ENCODE results near the gene MEOX2. TPM values are rescaled to one million over a fixed set of nuclear protein-coding genes. Genes with fewer than 3 reads are reported as not detected.

Gene MEOX2
- total RNA-seq, 4 donors from 2014 or later = 0.80 to 3.3 (median 1.3) TPM; not detected in 1

DNA sequence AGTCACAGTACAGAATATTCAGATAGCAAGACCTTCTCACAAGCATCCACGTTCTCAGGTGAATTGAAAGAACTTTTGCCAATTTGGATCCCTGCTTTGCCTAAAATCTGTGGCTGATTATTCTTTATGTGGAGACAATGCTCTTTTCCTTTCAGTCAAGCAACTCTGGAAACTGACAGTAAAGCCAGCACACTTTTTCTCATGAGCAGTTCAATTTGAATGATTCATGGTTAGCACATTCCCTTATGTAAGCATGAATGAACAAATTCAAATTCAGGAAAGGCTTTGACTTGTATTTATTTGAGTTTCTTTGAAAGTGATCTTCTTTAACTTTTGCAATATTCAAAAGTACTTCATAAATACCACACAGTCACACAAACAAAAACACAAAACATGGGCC lies 57.6 kb downstream of the MEOX2 start:
- no peak overlapping the region for H3K27ac ChIP-seq
- no peaks in the 10 kb centered on the region for H3K4me1 ChIP-seq
- DNase-seq = no peak
- no peaks in the 10 kb centered on the region for H3K27me3 ChIP-seq
- H3K4me3 ChIP-seq = no peak overlapping the region
- H3K36me3 ChIP-seq = no peaks in the 10 kb centered on the region
- no peaks in the 10 kb centered on the region for H3K9me3 ChIP-seq
- TF ChIP-seq CTCF (IDR thresholded peaks at IDR 0.05) (no peak), POLR2A (IDR thresholded peaks at IDR 0.05) (no peak)

GRCh38 chr7:15626041-15626440 lies 60.4 kb downstream of the MEOX2 start:
- no peak for DNase-seq

GRCh38 chr7:15625466-15625865 lies 61.0 kb downstream of the MEOX2 start:
- Histone ChIP-seq H3K4me3 (no peak overlapping the region), H3K27ac (no peak overlapping the region), H3K9me3 (no peaks in the 10 kb centered on the region), H3K27me3 (no peaks in the 10 kb centered on the region), H3K36me3 (no peaks in the 10 kb centered on the region), H3K4me1 (no peaks in the 10 kb centered on the region)
- no peak for DNase-seq
- TF ChIP-seq POLR2A (IDR thresholded peaks at IDR 0.05) (no peak), CTCF (IDR thresholded peaks at IDR 0.05) (no peak)

More at GRCh38 chr7:15626041-15626440, 60.4 kb downstream of the MEOX2 start:
- H3K36me3 ChIP-seq = no peaks in the 10 kb centered on the region
- H3K4me1 ChIP-seq = no peaks in the 10 kb centered on the region
- H3K9me3 ChIP-seq = no peaks in the 10 kb centered on the region
- TF ChIP-seq CTCF (IDR thresholded peaks at IDR 0.05) = no peak
- H3K27ac ChIP-seq = no peak overlapping the region
- H3K4me3 ChIP-seq = no peak overlapping the region
- no peaks in the 10 kb centered on the region for H3K27me3 ChIP-seq

- Histone ChIP-seq H3K27me3 (no peaks in the 10 kb centered on the region), H3K27ac (no peak overlapping the region), H3K36me3 (no peaks in the 10 kb centered on the region), H3K9me3 (no peaks in the 10 kb centered on the region), H3K4me3 (no peak overlapping the region), H3K4me1 (no peaks in the 10 kb centered on the region)
- DNase-seq = no peak
- TF ChIP-seq POLR2A (IDR thresholded peaks at IDR 0.05) (no peak), CTCF (IDR thresholded peaks at IDR 0.05) (no peak)
These were observed 65.0 kb downstream of the MEOX2 start for GRCh38 chr7:15621468-15621867.

GRCh38 chr7:15620491-15621185 lies 65.8 kb downstream of the MEOX2 start:
- Histone ChIP-seq H3K36me3 (no peaks in the 10 kb centered on the region), H3K27ac (no peak overlapping the region), H3K9me3 (no peaks in the 10 kb centered on the region), H3K27me3 (no peaks in the 10 kb centered on the region), H3K4me1 (no peaks in the 10 kb centered on the region), H3K4me3 (no peak overlapping the region)
- no peak for TF ChIP-seq CTCF (IDR thresholded peaks at IDR 0.05)
- no peak for TF ChIP-seq POLR2A (IDR thresholded peaks at IDR 0.05)
- DNase-seq = no peak

DNA sequence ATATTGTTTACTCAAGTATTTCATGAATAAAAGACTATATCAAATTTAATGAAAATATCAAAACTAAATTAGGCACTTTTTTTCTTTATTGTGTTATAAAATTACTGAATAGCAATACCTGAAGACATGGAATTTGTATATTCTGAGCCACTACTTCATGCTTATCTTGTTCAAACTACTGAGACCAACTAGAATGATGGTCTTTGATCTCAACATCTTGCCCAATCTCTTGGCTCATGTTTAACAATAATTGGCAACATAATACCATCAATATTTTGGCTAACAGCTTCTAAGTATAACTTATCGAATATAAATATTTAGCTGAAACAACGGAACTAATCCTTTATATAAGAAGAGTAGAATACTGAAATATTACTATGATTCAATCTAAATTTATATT lies 68.2 kb downstream of the MEOX2 start:
- Histone ChIP-seq H3K9me3 (no peaks in the 10 kb centered on the region), H3K4me1 (no peaks in the 10 kb centered on the region), H3K4me3 (no peak overlapping the region), H3K27me3 (no peaks in the 10 kb centered on the region), H3K36me3 (no peaks in the 10 kb centered on the region), H3K27ac (no peak overlapping the region)
- DNase-seq = no peak
- TF ChIP-seq CTCF (IDR thresholded peaks at IDR 0.05) = no peak
- TF ChIP-seq POLR2A (IDR thresholded peaks at IDR 0.05) = no peak

All from Peyer's patch (tissue), 4 donors.